GM18511 (cell line): Measurements from ENCODE around the gene CPT1C.
"Not testable (repeated sequence)": the region's sequence is repeated elsewhere in the genome, so short reads cannot be mapped to it uniquely, and the experiment has no call there.

Source experiments
- ATAC-seq: cut with Tn5 transposase; IDR thresholded peaks from one replicate; pipeline ENCODE4 v1.9.1; 2021; ENCODE audit warnings: mild to moderate bottlenecking, moderate library complexity; ENCODE audit not compliant: unreplicated experiment

The CPT1C gene

GRCh38 chr19:49701271-49701786 is 10.4 kb downstream of the CPT1C start:
- no peak for ATAC-seq

GRCh38 chr19:49704888-49705642 is 14.1 kb downstream of the CPT1C start:
- ATAC-seq = no peak

DNA sequence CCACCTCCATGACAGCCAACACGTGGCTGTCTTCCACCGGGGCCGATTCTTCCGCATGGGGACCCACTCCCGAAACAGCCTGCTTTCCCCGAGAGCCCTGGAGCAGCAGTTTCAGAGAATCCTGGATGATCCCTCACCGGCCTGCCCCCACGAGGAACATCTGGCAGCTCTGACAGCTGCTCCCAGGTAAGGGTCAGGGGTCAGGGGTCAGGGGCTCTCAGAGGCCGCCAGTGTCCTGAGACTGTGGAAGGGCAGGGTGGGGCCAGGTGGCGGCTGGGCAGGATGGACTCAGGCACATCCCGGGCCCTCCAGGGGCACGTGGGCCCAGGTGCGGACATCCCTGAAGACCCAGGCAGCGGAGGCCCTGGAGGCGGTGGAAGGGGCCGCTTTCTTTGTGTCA is 15.0 kb downstream of the CPT1C start:
- ATAC-seq = no peak

GRCh38 chr19:49710372-49710951 is 19.5 kb downstream of the CPT1C start:
- ATAC-seq = no peak

DNA sequence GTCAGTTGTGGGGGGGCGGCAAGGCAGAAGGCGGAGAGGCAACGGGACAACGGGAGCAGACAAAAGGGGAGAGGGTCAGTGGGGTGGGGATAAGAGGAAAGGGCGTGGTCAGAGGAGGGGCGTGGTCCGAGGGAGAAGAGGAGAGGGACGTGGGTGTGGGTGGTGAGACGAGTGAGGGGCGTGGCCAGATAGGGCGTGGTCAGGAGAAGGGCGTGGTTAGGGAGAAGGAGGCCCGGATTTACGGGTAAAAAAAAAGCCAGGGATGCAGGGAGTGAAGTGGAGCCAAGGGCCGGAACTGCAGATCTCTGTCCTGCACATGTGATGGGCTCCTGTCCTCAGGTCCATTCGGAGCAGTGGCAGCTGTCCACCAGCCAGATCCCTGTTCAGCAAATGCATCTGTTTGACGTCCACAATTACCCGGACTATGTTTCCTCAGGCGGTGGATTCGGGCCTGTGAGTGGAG is 21.5 kb downstream of the CPT1C start:
- no peak for ATAC-seq

- ATAC-seq = no peak
These were observed 22.4 kb downstream of the CPT1C start for GRCh38 chr19:49713236-49713845.

DNA sequence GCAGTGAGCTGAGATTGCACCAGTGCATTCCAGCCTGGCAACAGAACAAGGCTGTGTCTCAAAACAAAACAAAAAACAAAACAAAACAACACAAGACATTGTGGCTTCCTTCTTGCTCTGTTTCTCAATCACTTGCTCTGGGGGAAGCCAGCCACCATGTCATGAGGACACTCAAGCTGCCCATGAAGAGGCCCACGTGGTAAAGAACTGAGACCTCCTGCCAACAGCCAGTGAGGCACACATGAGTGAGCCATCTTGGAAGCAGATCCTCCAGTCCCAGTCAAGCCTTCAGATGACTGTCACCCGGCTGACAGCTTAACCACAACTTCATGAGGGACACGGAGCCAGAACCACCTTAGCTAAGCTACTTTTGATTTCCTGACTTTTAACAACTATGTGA is 25.2 kb downstream of the CPT1C start:
- no peak for ATAC-seq

GRCh38 chr19:49718511-49718910 is 27.6 kb downstream of the CPT1C start:
- no peak for ATAC-seq

- no peak for ATAC-seq
These were observed 28.1 kb downstream of the CPT1C start for GRCh38 chr19:49718991-49719390.

DNA sequence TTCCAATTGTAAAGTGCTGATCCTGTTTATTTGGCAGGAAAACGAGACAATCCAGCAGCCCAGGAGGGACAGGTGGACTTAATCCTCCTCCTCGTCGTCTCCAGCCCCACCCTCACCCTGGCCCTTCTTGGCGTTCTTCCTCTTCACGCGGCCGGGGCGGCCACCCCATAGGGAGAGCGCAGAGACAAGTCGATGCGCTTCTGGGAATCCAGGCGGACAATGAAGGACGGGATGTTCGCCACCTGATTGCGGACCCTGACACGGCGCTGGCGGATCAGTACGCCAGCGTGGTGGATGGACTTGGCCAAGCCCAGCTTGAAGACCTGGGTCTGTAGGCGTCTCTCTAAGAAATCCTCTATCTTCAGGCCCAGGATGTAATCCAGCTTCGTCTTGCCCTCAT is 28.5 kb downstream of the CPT1C start:
- not testable (repeated sequence) for ATAC-seq

GRCh38 chr19:49727217-49728030 is 36.5 kb downstream of the CPT1C start:
- ATAC-seq = no peak

- ATAC-seq = no peak
These were observed 39.2 kb downstream of the CPT1C start for GRCh38 chr19:49730166-49730565.

GRCh38 chr19:49738268-49738667 is 47.4 kb downstream of the CPT1C start:
- no peak for ATAC-seq

DNA sequence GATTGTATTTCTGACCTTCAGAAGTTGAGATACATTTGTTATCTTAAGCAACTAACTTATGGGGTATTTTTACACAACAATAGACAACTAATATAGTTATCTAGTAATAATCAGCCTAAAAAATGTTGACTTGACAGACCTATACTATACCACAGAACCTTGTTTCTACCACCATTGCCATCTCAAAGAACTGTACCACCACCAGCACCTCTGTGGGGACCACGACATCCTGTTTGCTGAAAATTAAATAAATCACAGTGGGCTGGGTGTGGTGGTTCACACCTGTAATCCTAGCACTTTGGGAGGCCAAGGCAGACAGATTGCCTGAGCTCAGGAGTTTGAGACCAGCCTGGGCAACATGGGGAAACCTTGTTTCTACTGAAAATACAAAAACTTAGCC is 48.2 kb downstream of the CPT1C start:
- no peak for ATAC-seq

GRCh38 chr19:49739933-49740332 is 49.0 kb downstream of the CPT1C start:
- ATAC-seq = no peak

GRCh38 chr19:49741210-49741844 is 50.4 kb downstream of the CPT1C start:
- ATAC-seq = no peak

GRCh38 chr19:49744946-49745381 is 54.0 kb downstream of the CPT1C start:
- ATAC-seq = no peak

DNA sequence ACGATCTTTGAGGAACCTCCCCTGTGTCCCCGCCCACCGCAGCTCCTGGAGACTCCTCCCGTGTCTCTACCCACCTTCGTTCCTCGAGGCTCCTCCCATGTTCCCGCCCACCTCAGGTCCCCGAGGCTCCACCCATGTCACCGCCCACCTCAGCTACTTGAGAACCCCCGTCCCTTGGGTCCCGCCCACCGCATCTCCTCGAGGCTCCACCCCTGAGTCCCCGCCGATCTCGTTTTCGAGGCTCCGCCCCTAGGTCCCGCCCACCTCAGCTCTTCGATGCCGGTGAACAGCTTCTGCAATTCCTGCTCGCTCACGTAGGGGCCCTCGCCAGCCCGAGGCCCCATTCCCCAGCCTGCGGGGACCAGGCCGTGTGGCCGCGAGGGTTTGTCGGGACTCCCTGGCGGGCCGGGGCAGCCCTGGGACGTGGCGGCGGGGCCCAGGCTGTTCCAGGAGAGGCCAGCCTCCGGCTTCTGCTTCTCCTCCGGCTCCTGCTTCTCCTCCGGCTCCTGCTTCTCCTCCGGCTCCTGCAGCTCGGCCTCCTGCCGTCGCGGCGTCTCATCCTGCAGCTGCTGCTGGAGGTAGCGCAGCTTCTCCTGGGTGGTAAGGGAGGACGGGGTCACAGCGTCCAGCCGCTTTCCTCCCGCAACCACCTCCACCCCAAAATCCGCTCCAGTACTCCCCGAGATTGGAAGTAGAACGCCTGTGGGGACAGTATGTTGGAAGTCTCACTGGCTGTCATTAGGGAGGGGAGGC is 55.5 kb downstream of the CPT1C start:
- ATAC-seq = no peak

DNA sequence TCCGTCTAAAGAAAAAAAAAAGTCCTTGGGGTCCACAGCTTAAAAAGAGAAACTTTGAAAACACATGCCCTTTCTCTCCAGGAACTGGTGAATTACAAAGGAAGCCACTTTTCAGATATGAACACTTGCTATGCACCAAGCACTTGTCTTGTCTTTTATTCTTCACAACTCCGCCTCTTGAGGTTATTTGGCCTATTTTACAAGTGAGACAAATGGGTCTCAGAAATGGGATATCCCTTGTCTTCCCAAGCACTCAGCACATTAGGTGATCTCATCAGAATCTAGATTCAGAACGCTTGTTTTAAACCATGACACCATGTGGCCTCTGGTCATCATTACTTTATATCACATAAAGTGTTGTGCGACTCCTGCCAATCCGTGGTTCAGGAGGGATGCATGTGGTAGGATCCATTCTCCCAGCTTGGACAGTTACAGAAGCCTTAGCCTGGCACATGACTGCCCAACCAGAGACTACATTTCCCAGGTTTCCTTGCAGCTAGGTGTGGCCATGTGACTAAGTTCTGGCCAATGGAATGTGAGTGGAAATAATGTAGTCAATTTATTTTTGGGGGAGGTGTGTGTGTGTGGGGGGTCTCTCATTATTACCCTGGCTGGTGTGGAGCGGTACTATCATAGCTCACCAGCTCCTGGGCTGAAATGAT is 58.3 kb downstream of the CPT1C start:
- no peak for ATAC-seq
